AG10803 (cell line): Measurements from ENCODE around the gene FKBP10.
A peak's percentile ranks its signal among the peaks of the same experiment; 100 is the strongest.
"Not testable (repeated sequence)": the region's sequence is repeated elsewhere in the genome, so short reads cannot be mapped to it uniquely, and the experiment has no call there.

Experiments
- DNase-seq: peaks from one replicate; pipeline ENCODE4 v3.0.0; 2010; ENCODE audit warnings: low read depth
- H3K4me3 ChIP-seq: 2 replicates; pipeline ENCODE4 v1.5.1; 2011; ENCODE audit warnings: mild to moderate bottlenecking, low read length, control low read depth
- CTCF ChIP-seq: conservative IDR thresholded peaks from 2 replicates; pipeline ENCODE4 v1.5.1; 2011; ENCODE audit warnings: mild to moderate bottlenecking, low read length, control low read depth, inconsistent platforms

FKBP10 gene

GRCh38 chr17:41849251-41849990, 36.6 kb downstream of the FKBP10 start:
- TF ChIP-seq CTCF: no peak
- H3K4me3 ChIP-seq: no peak overlapping the region
- DNase-seq: no peak

GRCh38 chr17:41851382-41851781, 38.6 kb downstream of the FKBP10 start:
- not testable (repeated sequence) for H3K4me3 ChIP-seq, DNase-seq

GRCh38 chr17:41860254-41860931, 47.6 kb downstream of the FKBP10 start:
- TF ChIP-seq CTCF: no peak
- no peak overlapping the region for H3K4me3 ChIP-seq
- no peak for DNase-seq

- no peak for TF ChIP-seq CTCF
- peak overlapping the region; percentile 89 for H3K4me3 ChIP-seq
- no peak for DNase-seq
These were observed 50.5 kb downstream of the FKBP10 start for GRCh38 chr17:41863074-41863848.

GRCh38 chr17:41864498-41864835, 51.7 kb downstream of the FKBP10 start:
- peak overlapping the region; percentile 89 for H3K4me3 ChIP-seq
- TF ChIP-seq CTCF: no peak
- no peak for DNase-seq

- peak; percentile 86 for DNase-seq
- peak within 1 kb of the TSS; percentile 89 for H3K4me3 ChIP-seq
- TF ChIP-seq CTCF: no peak
These were observed 52.2 kb downstream of the FKBP10 start, which contains the start of gene KLHL11 for GRCh38 chr17:41864836-41865595. Gene KLHL11, minus strand, starts transcription at chr17:41865423. Its CDS starts 53 bp downstream, at chr17:41865370.

GRCh38 chr17:41865596-41865893, 52.7 kb downstream of the FKBP10 start:
- H3K4me3 ChIP-seq: peak overlapping the region; percentile 54
- DNase-seq: no peak
- TF ChIP-seq CTCF: no peak
